MCF 10A (cell line): Measurements from ENCODE around the gene HK3. TPM values are rescaled to one million over a fixed set of nuclear protein-coding genes. Genes with fewer than 3 reads are reported as not detected.

ENCODE experiments used
- BruUV-seq: library from RNA; stranded (reverse); fragments of 400-500 nt; replicated peaks from 2 replicates; lab custom pipeline; 2021; lab: Mats Ljungman, UMichigan
- CTCF ChIA-PET: fragments of 300-600 bp; sonication (Branson Sonifier 250); formaldehyde crosslinking; extraction: SDS; loops from one replicate; lab custom pipeline; 2021; ENCODE audit warnings: antibody characterized with exemption, inconsistent platforms; lab: Yijun Ruan, JAX
- POLR2A ChIA-PET: fragments of 300-600, 350-650 bp; sonication (Branson Sonifier 250); formaldehyde crosslinking; extraction: SDS; loops from one replicate; lab custom pipeline; 2020; ENCODE audit warnings: antibody characterized with exemption, inconsistent platforms; lab: Yijun Ruan, JAX
- DNase-seq: peaks from one replicate; pipeline ENCODE4 v3.0.0-alpha.2; 2018; ENCODE audit not compliant: unreplicated experiment
- H3K27ac Mint-ChIP-seq: one replicate; pipeline ENCODE4 v1.8.0; 2022; ENCODE audit warnings: mild to moderate bottlenecking, low read depth, mixed read lengths; ENCODE audit not compliant: unreplicated experiment
- H3K27me3 Mint-ChIP-seq: one replicate; pipeline ENCODE4 v1.8.0; 2022; ENCODE audit warnings: mixed read lengths; ENCODE audit not compliant: insufficient read depth, unreplicated experiment
- H3K36me3 Mint-ChIP-seq: one replicate; pipeline ENCODE4 v1.8.0; 2022; ENCODE audit warnings: mild to moderate bottlenecking, moderate library complexity, mixed read lengths; ENCODE audit not compliant: insufficient read depth, unreplicated experiment
- H3K4me1 Mint-ChIP-seq: one replicate; pipeline ENCODE4 v1.8.0; 2022; ENCODE audit warnings: mixed read lengths; ENCODE audit not compliant: insufficient read depth, unreplicated experiment
- H3K4me3 Mint-ChIP-seq: one replicate; pipeline ENCODE4 v1.8.0; 2022; ENCODE audit warnings: mild to moderate bottlenecking, moderate library complexity, mixed read lengths; ENCODE audit not compliant: unreplicated experiment
- H3K9me3 Mint-ChIP-seq: one replicate; pipeline ENCODE4 v1.8.0; 2022; ENCODE audit warnings: mixed read lengths; ENCODE audit not compliant: unreplicated experiment
- CTCF ChIP-seq: fragments of 200-600 bp; IDR thresholded peaks from one replicate; pipeline ENCODE4 v1.8.0; 2022; ENCODE audit warnings: antibody characterized with exemption, mild to moderate bottlenecking; ENCODE audit not compliant: unreplicated experiment
- intact Hi-C: fragments of 100-400 bp; cut with micrococcal nuclease; formaldehyde crosslinking; loops from 2 replicates; pipeline ENCODE4 v1.14.1; 2022
- total RNA-seq: library from RNA; stranded (reverse); gene quantifications from 2 replicates; pipeline ENCODE4 v1.2.3, GENCODE V29; 2022

The HK3 gene
- total RNA-seq, 1 experiment from 2014 or later: not detected

- BruUV-seq: no TSS peak
- peaks cover 11% of the 10 kb centered on the region for H3K27me3 Mint-ChIP-seq
- H3K27ac Mint-ChIP-seq: no peak overlapping the region
- H3K36me3 Mint-ChIP-seq: no peaks in the 10 kb centered on the region
- TF ChIP-seq CTCF: no peak
- H3K4me1 Mint-ChIP-seq: peaks cover 9% of the 10 kb centered on the region
- CTCF ChIA-PET: interaction anchor here (0.6 kb wide), 2 partner anchors 159 to 745 kb away, joined by 4 read pairs; no protein-coding TSS in a partner anchor
- intact Hi-C loops: no loop called here
- H3K9me3 Mint-ChIP-seq: no peaks in the 10 kb centered on the region
- no peak overlapping the region for H3K4me3 Mint-ChIP-seq
- no peak for DNase-seq
- POLR2A ChIA-PET: interaction anchor here (0.5 to 0.9 kb wide), 3 partner anchors 94 to 187 kb away, joined by 3 to 4 read pairs (median 3); no protein-coding TSS in a partner anchor
Observed at GRCh38 chr5:176847726-176848290, 51.3 kb downstream of the HK3 start.

GRCh38 chr5:176847148-176847547 lies 52.0 kb downstream of the HK3 start:
- DNase-seq: no peak
- Mint-ChIP-seq H3K9me3 (no peaks in the 10 kb centered on the region), H3K27me3 (peaks cover 13% of the 10 kb centered on the region), H3K27ac (no peak overlapping the region), H3K4me3 (no peak overlapping the region), H3K4me1 (peaks cover 9% of the 10 kb centered on the region), H3K36me3 (no peaks in the 10 kb centered on the region)
- TF ChIP-seq CTCF: no peak
- no TSS peak for BruUV-seq
- CTCF ChIA-PET: no interaction called here
- POLR2A ChIA-PET: interaction anchor here (0.6 kb wide), 1 partner anchor 94 kb away, joined by 3 read pairs; no protein-coding TSS in a partner anchor
- intact Hi-C loops: no loop called here

GRCh38 chr5:176846335-176847140 lies 52.6 kb downstream of the HK3 start:
- no peak for DNase-seq
- H3K27ac Mint-ChIP-seq: no peak overlapping the region
- H3K4me3 Mint-ChIP-seq: no peak overlapping the region
- BruUV-seq: no TSS peak
- no peaks in the 10 kb centered on the region for H3K36me3 Mint-ChIP-seq
- TF ChIP-seq CTCF: no peak
- intact Hi-C loops: no loop called here
- peaks cover 9% of the 10 kb centered on the region for H3K4me1 Mint-ChIP-seq
- ChIA-PET POLR2A (no interaction called here), CTCF (no interaction called here)
- peaks cover 19% of the 10 kb centered on the region for H3K27me3 Mint-ChIP-seq
- H3K9me3 Mint-ChIP-seq: no peaks in the 10 kb centered on the region

GRCh38 chr5:176845392-176845713 lies 53.8 kb downstream of the HK3 start:
- intact Hi-C loops: no loop called here
- Mint-ChIP-seq H3K27me3 (peaks cover 27% of the 10 kb centered on the region), H3K36me3 (no peaks in the 10 kb centered on the region), H3K9me3 (no peaks in the 10 kb centered on the region), H3K27ac (no peak overlapping the region), H3K4me3 (peak overlapping the region; percentile 41), H3K4me1 (peaks cover 9% of the 10 kb centered on the region)
- ChIA-PET CTCF (interaction anchor here (1.0 kb wide), 1 partner anchor 185 kb away, joined by 5 read pairs; no protein-coding TSS in a partner anchor), POLR2A (no interaction called here)
- no peak for TF ChIP-seq CTCF
- DNase-seq: no peak
- BruUV-seq: no TSS peak
